Inflammatory macrophage treated with lipopolysaccharide for 1 hour (primary cell): ENCODE results near the gene FBXW9.
"Not testable (repeated sequence)": the region's sequence is repeated elsewhere in the genome, so short reads cannot be mapped to it uniquely, and the experiment has no call there.

Experiments
- DNase-seq, 2 donors: peaks; one replicate each; pipeline ENCODE4 v3.0.0-alpha.2; 2020 to 2022

FBXW9 gene

DNA sequence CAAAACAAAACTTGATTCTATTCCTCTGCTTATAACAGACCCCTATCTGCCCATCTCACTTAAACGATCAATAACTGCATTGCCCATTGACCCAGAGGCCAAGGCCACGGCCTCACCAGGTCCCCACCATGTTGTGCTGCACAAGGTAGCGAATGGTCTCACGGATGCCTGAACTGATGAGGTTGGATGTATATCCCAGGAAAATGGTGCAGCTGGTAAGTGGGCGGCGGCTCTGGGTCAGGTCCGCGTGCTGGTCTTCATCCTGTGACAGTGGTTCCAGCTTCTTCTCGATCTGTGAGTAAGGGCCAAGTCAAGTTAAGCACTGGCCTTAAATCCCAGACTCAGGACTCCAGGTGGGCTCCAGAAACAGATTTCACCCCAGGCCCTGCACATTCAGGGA lies 16.4 kb downstream of the FBXW9 start:
- no peak for DNase-seq

DNA sequence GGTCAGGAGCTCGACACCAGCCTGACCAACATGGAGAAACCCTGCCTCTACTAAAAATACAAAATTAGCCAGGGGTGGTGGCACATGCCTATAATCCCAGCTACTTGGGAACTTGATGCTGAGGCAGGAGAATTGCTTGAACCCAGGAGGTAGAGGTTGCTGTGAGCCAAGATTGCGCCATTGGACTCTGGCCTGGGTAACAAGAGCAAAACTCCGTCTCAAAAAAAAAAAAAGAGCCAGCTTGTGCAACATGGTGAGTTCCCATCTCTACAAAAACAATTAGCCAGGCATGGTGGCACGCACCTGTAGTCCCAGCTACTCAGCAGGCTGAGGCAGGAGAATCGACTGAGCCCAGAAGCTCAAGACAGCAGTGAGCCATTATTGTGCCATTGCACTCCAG lies 18.4 kb downstream of the FBXW9 start:
- DNase-seq: not testable (repeated sequence)

DNA sequence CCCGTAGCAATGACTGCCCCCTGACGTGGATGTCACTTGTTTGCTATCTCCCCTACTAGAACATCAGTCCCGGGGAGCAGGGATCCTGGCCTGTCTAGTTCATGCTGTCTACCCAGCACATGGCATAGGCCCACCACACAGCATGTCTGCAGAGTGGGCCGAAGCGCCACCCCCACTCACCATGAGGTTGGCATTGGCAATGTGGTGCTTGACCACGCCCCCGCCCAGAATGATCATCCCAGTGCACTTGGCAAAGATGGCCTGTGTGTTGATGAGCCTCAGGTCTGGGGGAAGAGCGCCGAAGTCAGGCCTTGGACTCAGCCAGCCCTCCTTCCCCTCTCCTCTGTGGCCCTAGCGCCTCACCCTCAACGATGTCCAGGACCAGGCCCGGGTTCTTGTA lies 19.5 kb downstream of the FBXW9 start:
- no peak for DNase-seq

DNA sequence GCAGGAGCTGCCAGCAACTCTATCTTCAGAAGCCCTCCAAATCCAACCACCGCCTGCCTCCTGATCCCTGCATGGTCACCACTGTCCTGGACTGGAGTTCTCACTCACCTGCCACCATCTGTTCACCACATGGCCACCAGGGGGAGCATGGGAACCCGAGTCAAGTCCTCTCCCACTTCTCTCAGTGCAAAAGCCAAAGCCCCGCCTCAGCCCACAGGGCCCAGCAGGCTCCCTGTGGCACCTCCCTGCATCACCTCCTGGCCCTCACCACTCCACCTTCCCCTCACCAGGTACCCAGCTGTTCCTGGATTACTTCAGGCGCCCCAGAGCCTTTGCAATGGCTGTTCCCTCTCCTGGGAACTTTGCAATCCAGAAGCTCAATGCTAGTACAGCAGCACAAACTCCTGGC lies 20.0 kb downstream of the FBXW9 start:
- peak; percentile 56 to 91 for DNase-seq

DNA sequence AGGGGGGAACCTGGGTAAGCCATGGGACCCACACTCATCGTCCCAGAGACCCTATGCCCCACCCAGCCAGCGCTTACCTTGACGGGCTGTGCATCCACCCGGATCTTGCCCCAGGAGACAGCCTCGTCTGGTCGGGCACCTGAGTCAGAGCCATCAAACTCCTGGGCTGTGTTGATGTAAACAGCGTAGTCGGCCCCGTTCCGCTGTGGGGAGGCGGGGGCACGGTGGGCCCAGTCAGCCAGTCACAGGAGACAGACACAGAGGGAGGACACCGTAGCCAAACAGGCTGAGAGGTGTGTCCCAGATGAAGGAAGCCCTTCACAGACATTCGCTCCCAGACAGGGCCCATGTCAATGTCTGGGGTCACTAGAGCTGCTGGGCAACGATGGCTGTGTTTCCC lies 20.5 kb downstream of the FBXW9 start:
- no peak for DNase-seq

DNA sequence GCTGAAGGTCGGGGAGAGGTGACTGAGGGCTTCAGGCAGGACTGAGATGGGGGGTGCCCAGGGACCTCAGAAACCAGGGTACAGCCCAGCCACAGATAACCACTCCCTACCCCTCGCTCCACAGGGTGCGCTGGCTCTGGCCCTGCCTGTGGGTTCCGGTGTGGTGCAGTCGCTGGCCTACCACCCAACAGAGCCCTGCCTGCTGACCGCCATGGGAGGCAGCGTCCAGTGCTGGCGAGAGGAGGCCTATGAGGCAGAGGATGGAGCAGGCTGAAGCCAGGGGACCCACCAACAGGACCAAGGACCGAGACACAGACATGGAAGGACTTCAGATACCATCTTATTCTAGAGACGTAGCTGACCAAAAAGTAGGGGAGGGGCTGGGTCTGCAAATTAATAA lies 21.0 kb downstream of the FBXW9 start:
- no peak for DNase-seq

DNA sequence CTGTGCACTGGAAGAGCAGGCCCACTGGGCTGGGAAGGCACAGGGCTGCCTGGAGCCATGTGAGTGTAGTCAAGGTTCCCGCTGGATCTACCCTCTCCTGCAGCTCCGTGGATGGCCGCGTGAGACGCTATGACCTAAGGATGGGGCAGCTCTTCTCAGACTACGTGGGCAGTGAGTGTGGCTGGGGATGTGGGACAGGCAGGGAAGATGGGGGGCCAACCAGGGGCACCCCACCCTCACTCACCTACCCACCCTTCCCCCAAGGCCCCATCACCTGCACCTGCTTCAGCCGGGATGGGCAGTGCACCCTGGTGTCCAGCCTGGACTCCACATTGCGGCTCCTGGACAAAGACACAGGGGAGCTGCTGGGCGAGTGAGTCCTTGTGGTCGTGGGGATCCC lies 23.7 kb downstream of the FBXW9 start:
- no peak for DNase-seq

DNA sequence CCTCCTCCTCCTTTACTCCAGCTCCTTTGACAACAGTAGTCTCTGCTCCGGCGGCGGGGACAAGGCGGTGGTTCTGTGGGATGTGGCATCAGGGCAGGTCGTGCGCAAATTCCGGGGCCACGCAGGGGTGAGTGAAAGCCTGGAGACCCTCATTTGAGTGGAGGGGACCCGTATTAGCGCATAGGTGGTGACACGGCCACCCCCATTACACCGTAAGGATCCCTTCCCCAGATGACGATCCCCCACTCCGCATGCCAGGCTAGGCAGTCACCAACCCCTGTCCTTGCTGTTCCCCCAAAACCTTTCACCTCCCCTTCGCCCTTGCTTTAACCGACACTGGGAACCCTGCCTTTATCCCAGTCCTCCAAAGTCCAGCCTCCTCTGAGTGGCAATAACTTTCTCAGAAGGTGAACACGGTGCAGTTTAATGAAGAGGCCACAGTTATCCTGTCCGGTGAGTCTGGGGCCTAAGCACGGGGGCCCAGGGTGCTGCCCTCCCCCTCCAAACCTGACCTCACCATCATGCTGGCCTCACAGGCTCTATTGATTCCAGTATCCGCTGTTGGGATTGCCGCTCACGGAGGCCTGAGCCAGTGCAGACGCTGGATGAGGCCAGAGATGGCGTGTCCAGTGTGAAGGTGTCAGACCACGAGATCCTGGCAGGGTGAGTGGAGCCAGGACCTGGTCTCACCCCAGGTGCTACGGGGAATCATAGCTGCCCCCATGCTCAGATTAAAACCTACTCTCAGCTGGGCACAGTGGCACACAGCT lies 26.1 kb downstream of the FBXW9 start:
- no peak for DNase-seq

DNA sequence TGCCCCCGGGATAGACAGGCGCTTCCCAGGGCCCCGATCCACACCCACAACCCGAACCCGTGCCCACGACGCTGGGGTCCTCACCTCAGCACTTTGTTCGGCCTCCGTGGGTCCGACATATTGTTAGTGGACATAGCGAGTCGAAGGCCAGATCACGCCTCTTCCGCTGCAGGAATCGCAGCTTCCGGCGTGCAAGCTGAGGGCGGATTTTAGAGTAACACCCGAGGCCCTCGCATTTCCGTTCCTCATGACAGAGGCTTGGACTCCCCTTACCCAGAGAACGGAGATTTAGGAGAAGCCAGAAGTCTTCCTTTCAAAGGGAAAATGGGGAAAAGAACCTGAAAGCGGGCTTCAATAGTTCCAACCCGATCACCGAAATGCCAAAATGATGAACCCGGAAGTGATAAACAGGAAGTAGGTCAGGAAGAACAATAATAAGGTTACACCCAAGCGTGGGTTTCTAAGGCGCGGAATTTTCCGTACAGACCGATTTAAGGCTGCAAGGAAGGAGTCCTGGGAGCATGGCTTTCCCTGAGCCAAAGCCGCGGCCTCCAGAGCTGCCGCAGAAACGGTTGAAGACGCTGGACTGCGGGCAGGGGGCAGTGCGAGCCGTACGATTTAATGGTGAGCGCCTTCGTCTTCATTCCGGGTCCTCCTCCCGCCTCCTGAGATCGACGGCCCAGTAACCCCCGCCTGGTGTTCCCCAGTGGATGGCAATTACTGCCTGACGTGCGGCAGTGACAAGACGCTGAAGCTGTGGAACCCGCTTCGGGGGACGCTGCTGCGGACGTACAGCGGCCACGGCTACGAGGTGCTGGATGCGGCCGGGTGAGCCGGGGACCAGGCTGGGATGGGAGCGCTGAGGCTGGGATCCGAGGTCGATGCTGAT lies 26.9 kb downstream of the FBXW9 start:
- peak; percentile 70 to 84 for DNase-seq

DNA sequence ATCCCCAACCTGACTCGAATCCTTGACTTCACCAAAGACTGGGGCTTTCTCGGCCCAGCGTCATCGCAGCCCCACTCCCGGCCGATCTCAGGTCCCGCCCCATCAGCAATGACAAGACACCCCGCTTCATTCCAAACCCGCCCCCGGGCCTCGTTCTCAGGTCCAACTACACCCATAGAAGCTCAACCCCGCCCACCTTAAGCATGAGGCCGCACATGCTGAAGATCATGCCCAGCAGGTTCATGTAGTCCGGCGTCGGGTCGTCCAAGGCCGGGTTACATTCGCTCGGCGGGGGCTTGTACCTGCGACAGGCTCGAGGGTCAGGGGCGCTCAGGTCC lies 27.5 kb downstream of the FBXW9 start:
- peak; percentile 55 to 73 for DNase-seq

DNA sequence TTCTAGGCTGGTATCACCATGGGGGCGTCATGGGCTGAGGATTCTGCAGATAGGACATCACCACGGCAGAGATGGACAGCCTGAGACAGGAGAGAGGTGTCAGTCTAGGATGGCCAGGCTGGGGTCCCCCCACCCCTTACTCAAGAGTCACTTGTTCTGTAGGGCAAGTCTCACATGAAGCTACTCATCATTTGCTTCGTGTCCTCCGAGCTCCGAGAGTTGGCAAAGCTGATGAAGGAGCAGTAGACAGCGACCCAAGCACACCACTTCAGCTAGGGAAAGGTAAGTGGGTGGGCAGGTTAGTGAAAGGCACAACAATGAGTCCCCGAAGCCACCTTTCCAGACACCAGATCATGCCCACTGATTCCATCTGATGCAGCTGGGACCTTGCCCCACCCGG lies 28.1 kb downstream of the FBXW9 start:
- no peak for DNase-seq

DNA sequence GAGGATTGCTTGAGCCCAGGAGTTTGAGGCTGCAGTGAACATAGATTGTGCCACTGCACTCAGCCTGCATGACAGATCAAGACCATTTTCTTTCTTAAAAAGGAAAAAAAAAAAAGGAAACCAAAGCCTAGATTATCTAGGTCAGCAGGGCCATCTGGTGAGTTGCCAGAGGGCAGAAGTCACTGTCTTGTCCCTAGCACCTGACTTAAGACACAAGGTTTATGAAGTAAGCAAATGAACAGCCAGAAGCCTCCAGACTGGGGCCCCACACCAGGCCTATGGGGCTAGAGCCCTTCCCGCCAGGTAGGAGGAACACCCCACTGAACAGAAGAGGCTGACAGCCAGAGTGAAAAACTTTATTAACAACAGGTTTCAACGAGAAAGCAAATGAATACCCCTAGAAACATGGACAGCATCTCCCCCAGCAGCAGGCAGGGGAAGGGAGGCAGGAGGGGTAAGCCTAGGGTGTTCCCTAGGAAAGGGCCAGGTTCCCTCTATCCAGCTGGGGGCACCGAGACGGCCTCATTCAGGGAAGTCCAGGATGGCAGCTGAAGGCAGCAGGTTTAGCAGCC lies 28.6 kb downstream of the FBXW9 start:
- peak in 1 of 2 donors; percentile 29 for DNase-seq

DNA sequence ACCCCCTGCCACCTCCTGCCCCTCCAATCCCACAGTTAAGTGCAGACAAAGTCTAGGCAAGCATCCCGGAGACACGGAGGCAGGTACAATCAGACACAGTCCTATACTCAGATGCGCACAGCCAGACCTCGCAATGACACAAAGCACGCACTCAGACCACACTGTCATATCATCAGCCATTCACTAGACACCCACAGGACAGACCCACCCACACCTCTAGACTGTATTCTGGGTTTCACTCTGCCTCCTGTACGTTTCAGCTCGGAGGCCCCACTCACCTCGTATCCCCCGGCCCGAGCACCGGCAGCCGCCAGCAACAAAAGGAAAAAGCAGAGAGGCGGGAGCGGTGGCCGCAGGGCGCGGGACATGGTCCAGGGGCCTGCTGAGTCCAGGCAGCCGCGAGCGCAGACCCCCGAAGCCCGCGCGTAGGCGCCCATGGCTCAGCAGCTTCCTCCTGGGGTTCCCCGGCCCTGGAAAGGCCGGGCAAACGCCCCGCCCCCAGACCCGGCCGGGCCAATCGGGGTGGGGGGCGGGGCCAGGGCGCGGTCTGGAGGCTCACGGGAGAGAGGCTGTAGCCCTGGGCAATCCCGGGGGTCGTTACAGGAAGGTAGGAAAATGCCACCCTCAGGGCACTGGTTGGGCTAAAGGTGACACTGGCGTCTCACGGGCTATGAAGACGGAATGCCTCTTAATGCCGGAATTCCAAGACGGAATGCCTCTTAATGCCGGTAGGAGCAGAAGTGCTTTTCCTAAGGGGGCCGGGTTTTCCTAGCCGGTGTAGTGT lies 30.0 kb downstream of the FBXW9 start, which contains the start of the genes MAN2B1 and WDR83:
Gene MAN2B1 (minus strand): TSS at position 478 of the 784 bp plus-strand sequence. CDS start 41 bp downstream, at position 437.
Gene WDR83 (plus strand): TSS at position 543 of the 784 bp plus-strand sequence. CDS start 2,984 bp downstream, outside the sequence.
- DNase-seq: peak; percentile 91 to 94

DNA sequence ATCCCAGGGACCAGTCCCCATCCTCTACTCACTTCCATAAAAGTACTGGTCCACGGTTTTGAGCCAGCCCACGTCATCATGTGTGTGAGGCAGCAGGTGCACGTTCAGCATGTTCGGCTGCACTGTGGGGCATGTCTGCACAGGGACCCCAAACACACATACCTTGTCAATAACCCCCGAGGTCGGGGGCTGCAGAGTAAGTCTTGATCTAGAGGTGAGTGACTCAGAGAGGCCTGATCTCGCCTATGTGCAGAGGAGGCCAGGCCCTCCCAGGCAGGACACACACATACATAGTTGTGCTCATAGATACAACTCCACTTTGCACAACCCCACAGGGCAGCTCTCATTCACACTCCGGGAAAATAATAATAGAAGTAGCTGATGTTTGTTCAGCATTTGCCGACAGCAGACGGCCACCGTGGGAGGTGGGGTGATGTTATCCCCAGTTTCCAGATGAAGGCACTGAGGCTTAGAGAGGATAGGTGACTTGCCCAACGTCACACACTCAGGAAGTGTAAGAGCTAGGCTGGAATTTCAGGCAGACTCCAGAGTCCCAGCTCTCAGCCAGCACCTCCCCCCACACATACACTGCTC lies 30.7 kb downstream of the FBXW9 start:
- DNase-seq: peak in 1 of 2 donors; percentile 41

DNA sequence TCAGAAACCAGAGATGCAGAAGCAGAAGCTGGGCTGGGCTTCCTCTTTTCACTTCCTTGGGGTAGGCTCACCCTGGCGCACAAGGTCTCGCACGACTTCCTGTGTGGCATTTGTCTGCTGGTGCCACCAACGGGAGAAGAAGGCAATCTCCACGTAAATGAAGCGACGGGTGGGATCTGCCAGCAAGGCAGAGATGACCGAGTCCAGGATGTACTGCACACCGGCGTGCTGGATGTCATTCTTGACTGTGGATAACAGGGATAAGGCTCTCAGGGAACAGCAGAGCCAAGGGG lies 31.2 kb downstream of the FBXW9 start:
- peak; percentile 91 to 93 for DNase-seq

DNA sequence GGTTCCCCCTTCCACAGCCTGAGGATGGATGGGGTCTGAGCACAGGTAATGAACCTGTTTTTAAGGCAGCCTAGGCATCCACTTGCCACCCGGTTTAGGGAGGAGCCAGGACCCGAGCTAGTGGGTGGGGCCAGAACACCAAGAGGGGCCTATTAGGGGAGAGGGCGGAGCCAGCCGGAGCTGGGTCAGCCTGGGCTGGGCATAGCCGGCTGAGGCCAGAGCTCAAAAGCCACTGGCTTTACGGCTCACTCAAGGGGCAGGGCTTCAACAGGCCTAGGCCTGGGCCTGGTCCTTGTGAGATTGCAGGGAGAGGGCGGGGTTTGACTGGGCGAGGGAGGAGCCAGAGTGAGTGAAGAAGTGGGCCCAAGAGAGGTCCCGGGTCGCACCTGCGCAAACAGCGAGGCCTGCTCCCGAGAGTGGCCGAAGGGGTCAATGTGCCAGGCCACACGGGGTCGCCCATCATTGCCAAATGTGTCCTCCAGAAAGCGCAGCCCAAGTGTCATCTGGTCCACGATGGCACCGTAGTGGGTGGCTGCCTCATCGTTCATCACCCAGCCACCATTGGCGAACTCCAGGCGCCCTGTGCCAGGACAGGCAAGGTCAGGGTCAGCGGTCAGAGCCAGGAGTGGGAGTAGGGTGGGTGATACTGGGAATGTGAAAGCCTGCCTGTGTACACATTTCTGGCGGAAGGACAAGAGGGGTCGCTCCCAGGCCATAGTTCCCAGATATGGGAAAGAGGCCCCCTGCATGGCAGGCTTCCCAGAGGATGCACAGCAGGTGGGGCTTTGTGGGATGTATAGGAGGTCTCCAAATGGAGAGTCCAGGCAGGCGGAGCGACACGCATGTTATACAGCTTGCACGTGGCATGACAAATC lies 31.8 kb downstream of the FBXW9 start:
- DNase-seq: no peak

DNA sequence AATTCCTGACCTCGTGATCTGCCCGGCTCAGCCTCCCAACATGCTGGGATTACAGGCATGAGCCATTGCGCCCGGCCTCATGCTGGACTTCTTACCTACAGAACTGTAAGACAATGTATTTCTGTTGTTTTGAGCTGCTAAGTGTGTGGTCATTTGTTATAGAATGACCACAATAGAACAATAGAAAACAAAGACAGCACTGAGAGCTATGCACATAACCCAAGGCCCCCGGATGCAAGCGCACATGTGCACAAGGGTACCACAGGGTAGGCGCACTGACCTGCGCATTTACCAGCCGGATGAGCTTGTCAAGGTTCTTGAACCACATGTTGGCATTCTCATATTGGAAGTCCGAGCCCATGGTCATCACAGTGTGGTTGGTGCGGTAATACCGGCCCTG lies 35.5 kb downstream of the FBXW9 start:
- DNase-seq: no peak

DNA sequence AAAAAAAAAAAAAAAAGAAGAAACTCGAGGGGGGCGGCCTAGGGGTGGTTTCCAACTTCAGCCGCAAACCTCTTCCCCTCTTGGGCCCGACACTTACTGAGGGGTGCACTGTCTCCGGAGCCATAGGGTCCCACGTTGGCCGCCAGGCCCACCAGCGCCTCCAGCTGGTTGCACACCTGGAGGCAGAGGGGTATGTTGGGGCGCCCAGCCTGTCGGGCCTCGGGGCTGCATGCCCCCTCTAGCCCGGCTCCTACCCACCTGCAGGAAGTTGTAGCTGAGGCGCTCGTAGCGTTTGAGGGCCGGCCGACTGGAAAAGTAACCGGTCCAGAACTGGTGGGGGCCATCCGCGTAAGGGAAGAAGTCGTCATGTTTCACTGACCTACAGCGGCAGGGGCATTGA lies 38.5 kb downstream of the FBXW9 start:
- DNase-seq: no peak

DNA sequence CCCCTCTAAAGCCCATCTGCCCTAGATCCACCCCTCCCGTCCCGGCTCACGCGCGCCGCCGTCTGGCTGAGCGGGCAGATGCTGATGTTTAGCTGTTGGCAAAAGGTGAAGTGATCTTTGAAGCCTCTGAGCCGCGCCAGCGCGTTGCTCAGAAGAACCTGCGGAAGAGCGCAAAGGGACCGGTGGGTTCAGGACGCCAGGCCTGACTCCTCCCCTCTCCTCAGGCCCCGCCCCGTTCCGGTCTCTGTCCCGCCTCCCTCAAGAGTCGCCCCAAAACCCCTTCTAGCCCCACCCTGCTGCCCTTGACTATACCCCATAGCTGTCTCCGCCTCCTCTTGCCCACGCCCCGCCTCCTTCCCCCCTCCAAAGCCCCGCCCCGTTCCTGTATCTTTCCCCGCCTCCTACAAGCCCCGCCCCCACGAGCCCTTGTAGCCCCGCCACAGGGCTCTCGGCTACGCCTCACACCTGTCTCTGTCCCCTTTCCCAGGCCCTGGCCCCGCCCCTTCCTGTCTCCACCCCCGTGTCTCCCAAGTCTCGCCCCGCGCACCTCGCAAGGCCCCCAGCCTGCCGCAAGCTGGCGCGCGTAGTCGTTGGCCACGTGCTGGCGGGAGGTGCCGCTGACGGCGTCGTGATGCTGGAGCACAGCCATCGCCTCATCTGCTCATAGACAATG lies 39.4 kb downstream of the FBXW9 start:
- peak in 1 of 2 donors; percentile 9 for DNase-seq

DNA sequence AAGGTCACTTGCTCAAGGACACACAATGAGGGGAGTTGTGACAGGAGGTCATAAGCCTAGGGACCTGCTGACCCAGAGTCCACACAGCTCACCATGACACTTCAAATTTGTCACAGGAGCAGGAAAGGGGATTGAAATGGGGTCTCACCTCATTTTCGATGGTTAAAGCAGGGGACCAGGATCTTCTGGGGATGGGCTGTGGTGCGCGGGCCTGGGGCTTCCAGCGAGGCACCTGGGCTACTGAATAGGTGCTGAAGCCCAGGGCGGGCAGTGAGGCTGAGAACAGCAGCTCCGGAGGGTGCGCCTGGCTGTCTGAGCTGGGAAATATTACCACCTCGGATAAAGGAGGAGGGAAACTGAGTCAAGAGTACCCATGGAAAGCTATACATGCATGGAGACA lies 40.9 kb downstream of the FBXW9 start:
- no peak for DNase-seq

DNA sequence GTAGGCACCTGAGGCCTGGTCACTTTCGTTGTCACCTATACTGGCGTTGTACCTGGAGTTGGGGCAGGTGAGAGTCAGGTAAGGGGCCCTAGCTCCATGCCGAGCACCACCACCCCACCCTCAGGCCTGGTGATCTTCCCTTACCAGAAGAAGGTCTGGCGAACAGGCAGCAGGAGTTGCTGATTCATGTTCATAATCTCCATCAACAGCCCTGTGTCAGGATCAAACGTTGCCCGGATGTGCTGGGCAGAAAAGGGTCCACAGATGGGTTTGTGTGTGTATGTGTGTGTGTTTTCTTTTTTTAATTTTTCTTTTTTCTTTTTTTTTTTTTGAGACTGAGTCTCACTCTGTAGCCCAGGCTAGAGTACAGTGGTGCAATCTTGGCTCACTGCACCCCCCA lies 44.2 kb downstream of the FBXW9 start:
- DNase-seq: no peak
